ENCODE data around the gene UTP14A.

The UTP14A gene

DNA sequence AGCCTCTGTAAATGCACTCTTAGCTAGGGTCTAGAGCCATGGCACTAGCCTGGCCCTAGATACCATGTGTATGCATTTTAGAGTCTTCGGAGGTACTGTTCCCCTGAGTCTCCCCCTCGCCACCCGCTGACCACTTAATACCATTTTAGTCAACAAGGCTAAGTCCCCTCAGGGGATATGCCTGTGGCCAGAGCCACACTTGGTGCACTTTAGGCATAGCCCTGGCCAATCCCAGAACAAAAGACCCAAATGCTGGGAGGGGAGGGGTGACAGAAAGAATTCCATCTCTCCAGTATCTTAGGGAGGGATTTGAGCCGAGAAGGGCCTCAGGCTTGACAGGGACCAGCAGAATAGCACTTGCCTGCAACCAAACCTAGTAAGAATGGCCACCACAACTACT, 47.9 kb downstream of the UTP14A start:
- DNase-seq = no peak

DNA sequence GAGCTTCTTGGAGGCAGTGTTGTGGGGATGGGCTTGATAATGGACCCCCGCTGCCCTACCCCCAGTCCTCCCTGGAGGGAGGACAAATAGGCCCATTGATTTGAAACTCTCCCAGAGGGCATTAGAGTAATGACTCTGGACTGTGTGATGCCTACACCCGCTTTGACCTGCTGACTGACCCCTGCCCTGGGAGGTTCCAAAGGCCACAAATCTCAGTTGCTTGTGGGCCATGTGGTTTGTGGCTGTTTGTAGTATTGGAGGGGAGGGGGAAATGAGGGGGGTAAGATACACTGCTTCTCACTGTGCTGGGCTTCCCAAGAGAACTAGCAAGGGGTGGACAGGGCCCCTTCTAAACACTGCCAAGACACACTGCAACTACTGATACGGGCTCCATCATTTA, 48.8 kb downstream of the UTP14A start:
- DNase-seq = no peak

DNA sequence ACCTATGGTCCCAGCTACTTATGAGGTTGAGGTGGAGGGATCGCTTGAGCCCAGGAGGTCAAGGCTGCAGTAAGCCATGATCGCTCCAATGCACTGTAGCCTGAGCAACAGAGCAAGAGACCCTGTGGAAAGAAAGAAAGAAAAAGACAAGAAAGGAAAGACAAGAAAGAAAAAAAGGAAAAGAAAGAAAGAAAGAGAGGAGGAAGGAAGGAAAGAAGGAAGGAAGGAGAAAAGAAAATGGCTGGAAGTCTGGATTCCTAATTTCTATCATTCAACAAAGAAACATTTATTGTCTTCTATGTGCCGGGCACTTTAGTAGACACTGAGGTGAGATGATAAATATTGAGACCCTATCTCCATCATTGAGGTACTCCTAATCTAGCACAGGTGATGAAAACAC, 49.7 kb downstream of the UTP14A start:
- no peak for DNase-seq

DNA sequence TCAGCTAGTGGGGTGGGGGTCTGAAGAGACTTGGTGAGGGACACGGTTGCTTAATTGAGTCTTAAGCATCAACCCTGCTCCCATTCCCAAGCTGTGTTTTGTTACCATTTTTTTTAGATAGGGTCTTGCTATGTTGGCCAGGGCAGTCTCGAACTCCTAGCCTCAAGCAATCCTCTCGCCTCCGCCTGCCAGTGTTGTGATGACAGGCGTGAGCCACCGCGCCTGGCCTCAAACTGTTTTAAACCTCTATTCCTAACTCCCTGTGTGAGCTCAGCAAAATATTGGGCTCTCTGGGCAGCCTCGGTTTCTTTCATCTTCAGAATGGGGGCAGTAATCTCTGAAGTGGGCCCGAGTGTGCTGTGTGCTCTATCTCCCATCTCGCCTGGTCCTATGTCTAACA, 50.2 kb downstream of the UTP14A start:
- DNase-seq = no peak

DNA sequence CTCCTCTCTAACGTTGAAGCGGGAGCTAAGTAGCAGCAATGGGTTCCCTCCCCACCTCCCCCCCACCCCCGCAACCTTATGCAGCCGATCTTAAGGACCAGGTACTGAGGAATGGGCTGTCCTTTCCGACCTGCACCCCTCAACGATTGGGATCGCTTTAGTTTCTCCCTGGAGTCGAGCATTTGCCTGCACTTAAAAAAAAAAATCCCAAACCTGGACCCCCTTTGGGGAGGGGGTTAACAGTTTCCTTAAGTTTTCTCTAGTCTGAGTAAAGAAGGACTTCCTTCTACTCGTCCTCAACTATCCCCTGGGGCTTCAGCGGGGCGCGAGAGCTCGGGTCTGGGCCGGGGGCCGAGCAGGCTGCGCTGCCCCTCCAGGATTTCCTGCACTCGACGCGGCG, 50.8 kb downstream of the UTP14A start:
- no peak for DNase-seq

DNA sequence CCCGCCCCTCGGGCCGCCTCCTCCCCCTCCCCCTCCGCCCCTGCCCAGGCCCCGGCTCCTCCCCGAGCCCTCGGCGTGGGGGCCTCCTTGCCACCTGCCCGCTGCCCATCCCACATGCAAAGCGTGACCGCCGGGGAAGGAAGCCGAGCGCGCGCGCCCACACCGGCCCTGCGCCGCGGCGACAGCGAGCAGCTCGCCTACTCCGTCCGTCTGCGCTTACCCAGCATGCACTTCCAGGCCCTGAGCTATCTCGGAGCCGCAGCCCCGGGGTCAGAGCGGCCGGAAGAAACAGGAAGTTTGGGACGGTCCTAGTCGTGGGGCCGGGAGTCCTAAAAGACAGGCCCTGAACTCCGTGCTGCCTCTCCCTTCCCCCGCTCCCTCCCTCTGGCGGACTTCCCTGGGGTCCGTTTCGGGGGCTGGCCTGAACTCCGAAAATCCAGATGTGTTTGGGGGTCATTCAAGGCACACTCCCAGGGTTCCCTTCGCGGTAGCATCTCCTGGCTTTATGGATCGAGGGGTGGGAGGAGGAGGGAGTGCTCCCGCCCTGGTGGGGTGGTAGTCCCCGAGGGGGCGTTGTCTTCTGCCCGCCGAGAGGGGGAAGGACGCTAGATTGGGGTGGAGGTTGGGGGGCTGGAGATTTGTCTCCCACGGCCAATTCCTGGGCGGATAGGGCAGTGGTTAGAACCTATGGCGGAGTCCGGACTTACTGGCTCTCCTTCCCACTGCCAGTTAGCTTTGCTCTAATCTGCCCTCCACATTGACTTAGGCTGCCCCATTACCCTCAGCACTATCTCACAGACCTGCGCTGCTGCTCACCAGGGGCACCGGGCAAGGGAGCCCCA, 51.5 kb downstream of the UTP14A start:
- DNase-seq = peak; percentile 71

DNA sequence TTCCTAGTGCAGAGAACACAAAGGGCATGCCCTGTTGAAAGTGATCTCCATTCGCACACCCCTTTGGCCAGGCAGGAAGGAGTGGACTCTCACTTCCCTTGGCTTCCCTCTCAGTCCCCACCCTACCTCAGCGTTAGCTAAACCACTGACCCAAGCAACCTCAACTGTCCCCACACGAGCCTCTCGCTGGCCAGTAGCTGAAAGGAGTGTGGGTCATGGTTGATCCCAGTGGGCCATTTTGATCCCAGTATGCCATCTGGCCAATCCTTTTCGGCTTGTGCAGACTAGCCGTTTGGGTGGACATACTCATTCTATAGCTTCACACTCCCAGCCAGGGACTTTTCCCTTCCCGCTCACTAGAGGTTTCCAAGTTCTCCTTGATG, 52.1 kb downstream of the UTP14A start:
- no peak for DNase-seq

DNA sequence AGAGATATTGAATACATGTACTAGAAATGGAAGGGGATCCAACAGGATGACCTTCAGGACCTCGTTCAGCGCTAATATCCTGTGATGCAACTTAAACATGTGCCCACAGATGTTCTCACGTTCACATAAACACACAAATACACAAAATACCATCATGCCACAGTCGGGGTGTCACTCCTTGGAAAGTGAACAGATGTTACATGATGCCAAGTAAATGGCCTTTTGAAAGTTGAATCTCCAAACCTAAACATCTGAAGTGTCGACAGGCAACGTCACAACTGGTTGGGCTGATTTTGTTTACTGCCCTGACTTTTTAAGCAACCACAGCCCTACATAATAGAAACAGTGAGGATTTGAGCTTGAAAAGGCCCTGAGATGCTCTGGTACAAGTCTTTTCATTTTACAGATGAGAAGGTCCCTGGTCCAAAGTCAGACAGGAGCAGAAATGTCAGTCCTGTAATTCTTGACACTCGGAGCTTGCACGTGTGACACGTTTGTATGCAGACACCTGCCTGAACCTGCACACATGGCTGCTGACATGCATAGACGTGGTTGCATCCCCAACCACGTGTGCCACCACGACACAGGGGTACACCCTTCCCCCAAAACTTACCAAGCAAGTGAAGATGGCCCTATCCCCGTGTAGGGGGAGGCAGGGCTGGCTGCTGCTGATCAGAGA, 53.0 kb downstream of the UTP14A start:
- no peak for DNase-seq

DNA sequence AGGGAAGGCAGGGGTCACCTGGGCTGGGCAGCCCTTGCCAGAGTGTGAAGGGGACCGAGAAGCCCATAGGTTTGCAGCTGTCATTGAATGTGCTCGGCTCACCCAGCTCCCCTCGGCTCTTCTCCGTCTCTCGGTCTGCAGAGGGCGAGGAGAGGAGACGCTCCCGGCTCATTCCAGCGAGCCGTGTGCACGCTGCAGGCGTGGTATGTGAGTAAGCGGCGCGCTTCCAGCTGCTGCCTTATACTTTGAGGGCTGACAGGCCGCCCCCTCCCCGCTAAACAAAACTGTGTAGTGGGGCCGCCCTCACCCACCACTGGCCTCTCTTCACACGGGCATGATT, 53.5 kb downstream of the UTP14A start:
- DNase-seq = no peak

DNA sequence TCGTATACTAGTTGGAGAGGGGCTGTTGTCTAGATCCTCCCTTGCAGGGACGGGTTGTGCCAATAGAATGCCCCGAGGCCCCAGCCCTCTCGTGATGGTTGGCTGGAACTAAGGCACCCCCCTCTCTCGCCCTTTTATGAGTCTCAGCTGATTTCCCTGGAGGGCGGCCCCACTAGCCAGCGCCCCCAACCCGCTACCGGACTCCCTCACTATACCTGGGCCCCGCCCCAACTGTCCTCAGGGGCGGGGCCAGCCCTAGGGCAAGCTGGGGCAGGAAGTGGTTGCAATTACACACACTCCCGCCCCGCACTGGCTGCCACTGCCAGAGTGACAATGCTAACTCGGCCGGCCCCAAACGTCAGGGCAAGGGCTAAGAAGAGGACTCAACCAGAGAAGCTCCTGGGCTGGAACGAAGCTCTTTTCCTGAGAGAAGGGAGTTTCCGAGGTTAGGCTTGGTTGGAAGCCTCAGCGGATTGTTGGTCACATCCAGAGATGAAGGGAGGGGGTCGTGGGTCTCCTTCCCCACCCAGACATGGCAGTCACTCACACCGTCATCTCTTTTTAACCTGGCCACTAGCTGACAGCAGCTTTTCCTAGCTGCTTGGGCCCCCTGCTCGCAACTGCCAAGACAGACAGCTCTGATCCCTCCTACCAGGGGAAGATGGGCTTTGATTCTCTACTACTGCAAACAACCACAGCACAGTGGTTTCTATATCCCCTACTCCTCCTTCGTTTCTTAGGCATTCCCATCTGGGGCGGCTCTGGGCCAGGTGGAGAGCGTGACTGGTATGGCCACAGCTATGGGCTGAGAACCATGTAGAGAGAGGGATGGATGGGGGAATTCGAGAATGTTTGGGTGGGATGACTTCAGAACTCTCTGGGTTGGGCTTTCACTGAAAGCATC, 55.5 kb downstream of the UTP14A start:
- peak; percentile 64 for DNase-seq

DNA sequence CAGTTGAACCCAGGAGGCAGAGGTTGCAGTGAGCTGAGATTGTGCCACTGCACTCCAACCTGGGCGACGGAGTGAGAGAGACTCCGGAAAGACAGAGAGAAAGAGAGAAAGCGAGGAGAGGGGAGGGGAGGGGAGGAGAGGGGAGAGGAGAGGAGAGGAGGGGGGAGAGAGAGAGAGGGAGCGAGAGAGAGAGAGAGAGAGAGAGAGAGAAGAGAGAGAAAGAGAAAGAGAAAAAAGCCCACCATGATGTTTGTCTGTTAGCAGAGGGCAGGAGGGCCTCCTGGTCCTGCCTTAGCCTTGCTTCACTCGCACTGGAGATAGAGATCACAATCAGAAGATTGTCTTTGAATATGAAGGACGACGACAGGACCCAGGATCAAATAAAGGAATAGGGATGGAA, 57.8 kb downstream of the UTP14A start:
- no peak for DNase-seq

DNA sequence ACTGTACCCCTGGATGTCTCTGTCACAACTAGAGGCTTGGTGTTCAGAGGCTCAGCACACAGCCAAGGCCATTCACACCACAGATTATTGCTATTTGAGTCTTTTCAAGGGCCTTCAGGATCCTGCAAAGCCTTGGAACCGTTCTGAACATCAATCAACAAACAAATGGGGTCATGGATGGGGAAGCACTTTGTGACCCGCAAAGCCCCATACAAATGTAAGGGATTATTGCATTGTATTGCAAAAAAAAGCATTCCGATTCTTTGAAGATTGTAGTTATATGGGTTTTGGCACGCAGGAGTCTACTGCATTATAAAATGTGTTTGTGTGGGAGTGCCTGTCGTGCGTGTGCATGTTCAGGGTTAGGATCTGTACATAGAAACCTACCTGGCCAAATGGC, 59.2 kb downstream of the UTP14A start:
- no peak for DNase-seq

DNA sequence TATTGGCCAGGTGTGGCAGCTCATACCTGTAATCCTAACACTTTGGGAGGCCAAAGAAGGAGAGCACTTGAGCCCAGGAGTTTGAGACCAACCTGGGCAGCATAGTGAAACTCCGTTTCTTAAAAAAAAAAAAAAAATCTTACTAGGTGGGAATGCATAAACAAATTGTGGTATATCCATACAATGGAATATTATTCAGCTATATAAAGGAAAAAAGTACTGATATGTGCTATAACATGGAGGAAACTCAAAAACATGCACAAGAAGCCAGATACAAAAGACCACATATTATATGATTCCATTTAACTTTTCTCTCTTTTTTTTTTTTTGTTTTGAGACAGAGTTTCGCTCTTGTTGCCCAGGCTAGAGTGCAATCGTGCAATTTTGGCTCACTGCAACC, 63.0 kb downstream of the UTP14A start:
- no peak for DNase-seq

DNA sequence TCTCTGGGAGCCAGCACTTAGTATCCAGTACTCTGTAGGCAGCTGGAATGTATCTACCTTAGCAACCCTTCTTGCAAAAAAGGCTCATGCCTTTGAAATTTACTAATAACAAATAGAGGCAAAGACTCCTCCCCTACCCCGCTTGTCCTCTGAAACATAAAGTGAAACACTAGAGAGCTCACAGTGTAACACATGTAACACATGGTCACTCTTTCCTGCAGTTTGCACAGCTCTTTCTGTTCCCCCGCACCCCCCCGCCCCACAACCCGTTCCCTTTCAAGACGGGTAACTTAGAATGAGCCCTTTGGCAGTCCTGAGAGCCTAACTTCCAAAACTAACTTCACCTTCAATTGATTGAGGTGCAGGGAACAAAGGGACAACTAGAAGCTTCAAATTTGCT, 70.5 kb downstream of the UTP14A start:
- DNase-seq = no peak
